Measurements from ENCODE around the gene DISP2. TPM values are rescaled to one million over a fixed set of nuclear protein-coding genes. Genes with fewer than 3 reads are reported as not detected.
A peak's percentile ranks its signal among the peaks of the same experiment; 100 is the strongest.

DISP2 gene
- total and polyA plus RNA-seq, 2 experiments from 2014 or later = 1.3 to 2.2 TPM

DNA sequence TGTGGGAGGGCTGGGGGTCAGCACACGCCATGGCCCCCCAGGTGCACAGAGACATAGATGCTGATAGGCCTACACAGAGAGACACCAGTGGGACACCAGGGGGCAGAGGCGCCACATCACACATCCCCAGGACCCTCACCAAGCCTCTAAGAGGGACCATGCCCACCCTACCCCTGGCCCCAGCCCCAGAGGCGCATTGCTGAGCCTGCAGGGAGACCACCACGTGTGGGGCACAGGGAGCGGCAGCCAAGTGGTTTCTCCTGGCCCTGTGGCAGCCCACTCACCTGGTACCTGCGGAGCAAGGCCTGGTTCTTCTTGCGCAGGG lies 18.4 kb upstream of the DISP2 start:
- no peaks in the 10 kb centered on the region; the same call in 2 of the 3 replicates for H3K36me3 Mint-ChIP-seq (ENCODE audit: low read depth)
- H3K9me2 ChIP-seq (ENCODE audit: insufficient read depth) = no peaks in the 10 kb centered on the region
- H3K79me2 ChIP-seq (replicated peaks; ENCODE audit: insufficient read depth) = no peaks in the 10 kb centered on the region
- H3K4me1 ChIP-seq (ENCODE audit: insufficient read depth) = peaks cover 4% of the 10 kb centered on the region; the same call in 1 of the 2 replicates
- peaks cover 20% of the 10 kb centered on the region for H3K27me3 Mint-ChIP-seq (ENCODE audit: insufficient read depth, low read depth, poor library complexity)
- H3K9me3 Mint-ChIP-seq = no peaks in the 10 kb centered on the region
- H3K4me3 Mint-ChIP-seq = no peak overlapping the region
- no peak overlapping the region for H3K27ac Mint-ChIP-seq
- H2AFZ ChIP-seq = peak overlapping the region; percentile 88
- H3K27ac ChIP-seq (ENCODE audit: low read depth) = no peak overlapping the region
- H3K4me2 ChIP-seq = no peak overlapping the region; the same call in 1 of the 2 replicates
- H3F3A ChIP-seq (replicated peaks; ENCODE audit: low read depth) = no peaks in the 10 kb centered on the region
- H3K4me1 Mint-ChIP-seq = peaks cover 48% of the 10 kb centered on the region
- H3K36me3 ChIP-seq (ENCODE audit: insufficient read depth) = no peaks in the 10 kb centered on the region
- no peaks in the 10 kb centered on the region for H4K20me1 ChIP-seq (replicated peaks; ENCODE audit: insufficient read depth)
- no peak for ATAC-seq
- H3K27me3 ChIP-seq (ENCODE audit: insufficient read depth) = no peaks in the 10 kb centered on the region
- TF ChIP-seq STAT1 (IDR thresholded peaks at IDR 0.05; ENCODE audit: unreplicated experiment) (no peak), CREB1 (CRISPR knock-in tag; IDR thresholded peaks at IDR 0.05; ENCODE audit: low read depth) (no peak)
- TF ChIP-seq, protein P1, sequence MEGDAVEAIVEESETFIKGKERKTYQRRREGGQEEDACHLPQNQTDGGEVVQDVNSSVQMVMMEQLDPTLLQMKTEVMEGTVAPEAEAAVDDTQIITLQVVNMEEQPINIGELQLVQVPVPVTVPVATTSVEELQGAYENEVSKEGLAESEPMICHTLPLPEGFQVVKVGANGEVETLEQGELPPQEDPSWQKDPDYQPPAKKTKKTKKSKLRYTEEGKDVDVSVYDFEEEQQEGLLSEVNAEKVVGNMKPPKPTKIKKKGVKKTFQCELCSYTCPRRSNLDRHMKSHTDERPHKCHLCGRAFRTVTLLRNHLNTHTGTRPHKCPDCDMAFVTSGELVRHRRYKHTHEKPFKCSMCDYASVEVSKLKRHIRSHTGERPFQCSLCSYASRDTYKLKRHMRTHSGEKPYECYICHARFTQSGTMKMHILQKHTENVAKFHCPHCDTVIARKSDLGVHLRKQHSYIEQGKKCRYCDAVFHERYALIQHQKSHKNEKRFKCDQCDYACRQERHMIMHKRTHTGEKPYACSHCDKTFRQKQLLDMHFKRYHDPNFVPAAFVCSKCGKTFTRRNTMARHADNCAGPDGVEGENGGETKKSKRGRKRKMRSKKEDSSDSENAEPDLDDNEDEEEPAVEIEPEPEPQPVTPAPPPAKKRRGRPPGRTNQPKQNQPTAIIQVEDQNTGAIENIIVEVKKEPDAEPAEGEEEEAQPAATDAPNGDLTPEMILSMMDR (conservative IDR thresholded peaks at IDR 0.05; ENCODE audit: low read depth in 2 of 2) = peak; percentile 9 to 68; a peak in 2 of 4 replicates
- H3K4me3 ChIP-seq = no peak overlapping the region
- peak; percentile 32 for DNase-seq (ENCODE audit: low spot score)

DNA sequence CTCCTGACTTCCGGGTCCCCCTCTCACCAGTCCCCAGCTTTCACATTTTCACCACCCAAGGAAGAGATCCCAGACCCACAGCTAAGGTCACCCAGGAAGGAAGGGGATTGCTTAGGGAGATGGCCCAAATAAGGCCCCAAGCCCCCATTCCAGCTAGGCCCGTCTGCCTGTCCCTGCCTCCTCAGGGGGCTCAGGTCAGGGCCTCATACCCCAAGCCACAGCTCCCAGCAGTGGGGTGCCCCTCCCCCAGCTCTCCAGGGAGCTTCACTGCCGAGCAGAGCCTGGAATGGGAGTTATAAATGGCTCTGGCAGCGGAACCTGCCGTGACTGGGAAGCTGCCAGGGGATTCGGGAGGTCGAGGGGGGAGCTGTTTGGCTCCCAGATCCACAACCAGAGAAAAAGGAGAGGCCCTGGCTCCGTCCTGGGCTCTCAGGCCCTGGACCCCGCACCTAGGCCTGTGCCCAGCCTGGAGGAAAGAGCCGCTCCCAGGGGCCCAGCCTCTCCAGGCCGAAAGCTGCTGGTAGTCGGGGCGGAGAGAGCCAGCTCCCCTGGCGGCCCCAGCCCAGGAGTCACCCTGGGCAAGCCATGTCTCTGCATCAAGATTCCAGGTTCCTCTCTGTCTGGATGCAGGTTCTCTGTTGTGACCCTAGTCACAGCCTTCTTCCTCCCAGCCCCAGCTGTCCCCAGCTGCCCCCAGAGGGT lies 17.8 kb upstream of the DISP2 start:
- Histone ChIP-seq H3K4me2 (peak overlapping the region; percentile 38; the same call in 1 of the 2 replicates), H3F3A (replicated peaks; ENCODE audit: low read depth) (no peaks in the 10 kb centered on the region), H3K4me3 (no peak overlapping the region), H3K27ac (ENCODE audit: low read depth) (no peak overlapping the region), H4K20me1 (replicated peaks; ENCODE audit: insufficient read depth) (no peaks in the 10 kb centered on the region), H3K79me2 (replicated peaks; ENCODE audit: insufficient read depth) (no peaks in the 10 kb centered on the region), H3K9me2 (ENCODE audit: insufficient read depth) (no peaks in the 10 kb centered on the region), H3K4me1 (ENCODE audit: insufficient read depth) (peaks cover 4% of the 10 kb centered on the region; the same call in 1 of the 2 replicates), H3K36me3 (ENCODE audit: insufficient read depth) (no peaks in the 10 kb centered on the region), H3K27me3 (ENCODE audit: insufficient read depth) (no peaks in the 10 kb centered on the region), H2AFZ (peak overlapping the region; percentile 88)
- no peak for DNase-seq (ENCODE audit: low spot score)
- H3K9me3 Mint-ChIP-seq = no peaks in the 10 kb centered on the region
- no peak overlapping the region for H3K27ac Mint-ChIP-seq
- peaks cover 47% of the 10 kb centered on the region for H3K4me1 Mint-ChIP-seq
- no peak overlapping the region for H3K4me3 Mint-ChIP-seq
- peak; percentile 12 for ATAC-seq
- no peaks in the 10 kb centered on the region; the same call in 2 of the 3 replicates for H3K36me3 Mint-ChIP-seq (ENCODE audit: low read depth)
- H3K27me3 Mint-ChIP-seq (ENCODE audit: insufficient read depth, low read depth, poor library complexity) = peaks cover 20% of the 10 kb centered on the region
- TF ChIP-seq CREB1 (CRISPR knock-in tag; IDR thresholded peaks at IDR 0.05; ENCODE audit: low read depth) = no peak
- TF ChIP-seq, protein P2, sequence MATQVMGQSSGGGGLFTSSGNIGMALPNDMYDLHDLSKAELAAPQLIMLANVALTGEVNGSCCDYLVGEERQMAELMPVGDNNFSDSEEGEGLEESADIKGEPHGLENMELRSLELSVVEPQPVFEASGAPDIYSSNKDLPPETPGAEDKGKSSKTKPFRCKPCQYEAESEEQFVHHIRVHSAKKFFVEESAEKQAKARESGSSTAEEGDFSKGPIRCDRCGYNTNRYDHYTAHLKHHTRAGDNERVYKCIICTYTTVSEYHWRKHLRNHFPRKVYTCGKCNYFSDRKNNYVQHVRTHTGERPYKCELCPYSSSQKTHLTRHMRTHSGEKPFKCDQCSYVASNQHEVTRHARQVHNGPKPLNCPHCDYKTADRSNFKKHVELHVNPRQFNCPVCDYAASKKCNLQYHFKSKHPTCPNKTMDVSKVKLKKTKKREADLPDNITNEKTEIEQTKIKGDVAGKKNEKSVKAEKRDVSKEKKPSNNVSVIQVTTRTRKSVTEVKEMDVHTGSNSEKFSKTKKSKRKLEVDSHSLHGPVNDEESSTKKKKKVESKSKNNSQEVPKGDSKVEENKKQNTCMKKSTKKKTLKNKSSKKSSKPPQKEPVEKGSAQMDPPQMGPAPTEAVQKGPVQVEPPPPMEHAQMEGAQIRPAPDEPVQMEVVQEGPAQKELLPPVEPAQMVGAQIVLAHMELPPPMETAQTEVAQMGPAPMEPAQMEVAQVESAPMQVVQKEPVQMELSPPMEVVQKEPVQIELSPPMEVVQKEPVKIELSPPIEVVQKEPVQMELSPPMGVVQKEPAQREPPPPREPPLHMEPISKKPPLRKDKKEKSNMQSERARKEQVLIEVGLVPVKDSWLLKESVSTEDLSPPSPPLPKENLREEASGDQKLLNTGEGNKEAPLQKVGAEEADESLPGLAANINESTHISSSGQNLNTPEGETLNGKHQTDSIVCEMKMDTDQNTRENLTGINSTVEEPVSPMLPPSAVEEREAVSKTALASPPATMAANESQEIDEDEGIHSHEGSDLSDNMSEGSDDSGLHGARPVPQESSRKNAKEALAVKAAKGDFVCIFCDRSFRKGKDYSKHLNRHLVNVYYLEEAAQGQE (IDR thresholded peaks at IDR 0.05; ENCODE audit: unreplicated experiment) = no peak
- no peak for TF ChIP-seq JUNB (IDR thresholded peaks at IDR 0.05; ENCODE audit: unreplicated experiment)
- TF ChIP-seq STAT1 (IDR thresholded peaks at IDR 0.05; ENCODE audit: unreplicated experiment) = no peak
- TF ChIP-seq, protein P3, sequence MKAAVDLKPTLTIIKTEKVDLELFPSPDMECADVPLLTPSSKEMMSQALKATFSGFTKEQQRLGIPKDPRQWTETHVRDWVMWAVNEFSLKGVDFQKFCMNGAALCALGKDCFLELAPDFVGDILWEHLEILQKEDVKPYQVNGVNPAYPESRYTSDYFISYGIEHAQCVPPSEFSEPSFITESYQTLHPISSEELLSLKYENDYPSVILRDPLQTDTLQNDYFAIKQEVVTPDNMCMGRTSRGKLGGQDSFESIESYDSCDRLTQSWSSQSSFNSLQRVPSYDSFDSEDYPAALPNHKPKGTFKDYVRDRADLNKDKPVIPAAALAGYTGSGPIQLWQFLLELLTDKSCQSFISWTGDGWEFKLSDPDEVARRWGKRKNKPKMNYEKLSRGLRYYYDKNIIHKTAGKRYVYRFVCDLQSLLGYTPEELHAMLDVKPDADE (IDR thresholded peaks at IDR 0.05) = no peak
- TF ChIP-seq, protein P4, sequence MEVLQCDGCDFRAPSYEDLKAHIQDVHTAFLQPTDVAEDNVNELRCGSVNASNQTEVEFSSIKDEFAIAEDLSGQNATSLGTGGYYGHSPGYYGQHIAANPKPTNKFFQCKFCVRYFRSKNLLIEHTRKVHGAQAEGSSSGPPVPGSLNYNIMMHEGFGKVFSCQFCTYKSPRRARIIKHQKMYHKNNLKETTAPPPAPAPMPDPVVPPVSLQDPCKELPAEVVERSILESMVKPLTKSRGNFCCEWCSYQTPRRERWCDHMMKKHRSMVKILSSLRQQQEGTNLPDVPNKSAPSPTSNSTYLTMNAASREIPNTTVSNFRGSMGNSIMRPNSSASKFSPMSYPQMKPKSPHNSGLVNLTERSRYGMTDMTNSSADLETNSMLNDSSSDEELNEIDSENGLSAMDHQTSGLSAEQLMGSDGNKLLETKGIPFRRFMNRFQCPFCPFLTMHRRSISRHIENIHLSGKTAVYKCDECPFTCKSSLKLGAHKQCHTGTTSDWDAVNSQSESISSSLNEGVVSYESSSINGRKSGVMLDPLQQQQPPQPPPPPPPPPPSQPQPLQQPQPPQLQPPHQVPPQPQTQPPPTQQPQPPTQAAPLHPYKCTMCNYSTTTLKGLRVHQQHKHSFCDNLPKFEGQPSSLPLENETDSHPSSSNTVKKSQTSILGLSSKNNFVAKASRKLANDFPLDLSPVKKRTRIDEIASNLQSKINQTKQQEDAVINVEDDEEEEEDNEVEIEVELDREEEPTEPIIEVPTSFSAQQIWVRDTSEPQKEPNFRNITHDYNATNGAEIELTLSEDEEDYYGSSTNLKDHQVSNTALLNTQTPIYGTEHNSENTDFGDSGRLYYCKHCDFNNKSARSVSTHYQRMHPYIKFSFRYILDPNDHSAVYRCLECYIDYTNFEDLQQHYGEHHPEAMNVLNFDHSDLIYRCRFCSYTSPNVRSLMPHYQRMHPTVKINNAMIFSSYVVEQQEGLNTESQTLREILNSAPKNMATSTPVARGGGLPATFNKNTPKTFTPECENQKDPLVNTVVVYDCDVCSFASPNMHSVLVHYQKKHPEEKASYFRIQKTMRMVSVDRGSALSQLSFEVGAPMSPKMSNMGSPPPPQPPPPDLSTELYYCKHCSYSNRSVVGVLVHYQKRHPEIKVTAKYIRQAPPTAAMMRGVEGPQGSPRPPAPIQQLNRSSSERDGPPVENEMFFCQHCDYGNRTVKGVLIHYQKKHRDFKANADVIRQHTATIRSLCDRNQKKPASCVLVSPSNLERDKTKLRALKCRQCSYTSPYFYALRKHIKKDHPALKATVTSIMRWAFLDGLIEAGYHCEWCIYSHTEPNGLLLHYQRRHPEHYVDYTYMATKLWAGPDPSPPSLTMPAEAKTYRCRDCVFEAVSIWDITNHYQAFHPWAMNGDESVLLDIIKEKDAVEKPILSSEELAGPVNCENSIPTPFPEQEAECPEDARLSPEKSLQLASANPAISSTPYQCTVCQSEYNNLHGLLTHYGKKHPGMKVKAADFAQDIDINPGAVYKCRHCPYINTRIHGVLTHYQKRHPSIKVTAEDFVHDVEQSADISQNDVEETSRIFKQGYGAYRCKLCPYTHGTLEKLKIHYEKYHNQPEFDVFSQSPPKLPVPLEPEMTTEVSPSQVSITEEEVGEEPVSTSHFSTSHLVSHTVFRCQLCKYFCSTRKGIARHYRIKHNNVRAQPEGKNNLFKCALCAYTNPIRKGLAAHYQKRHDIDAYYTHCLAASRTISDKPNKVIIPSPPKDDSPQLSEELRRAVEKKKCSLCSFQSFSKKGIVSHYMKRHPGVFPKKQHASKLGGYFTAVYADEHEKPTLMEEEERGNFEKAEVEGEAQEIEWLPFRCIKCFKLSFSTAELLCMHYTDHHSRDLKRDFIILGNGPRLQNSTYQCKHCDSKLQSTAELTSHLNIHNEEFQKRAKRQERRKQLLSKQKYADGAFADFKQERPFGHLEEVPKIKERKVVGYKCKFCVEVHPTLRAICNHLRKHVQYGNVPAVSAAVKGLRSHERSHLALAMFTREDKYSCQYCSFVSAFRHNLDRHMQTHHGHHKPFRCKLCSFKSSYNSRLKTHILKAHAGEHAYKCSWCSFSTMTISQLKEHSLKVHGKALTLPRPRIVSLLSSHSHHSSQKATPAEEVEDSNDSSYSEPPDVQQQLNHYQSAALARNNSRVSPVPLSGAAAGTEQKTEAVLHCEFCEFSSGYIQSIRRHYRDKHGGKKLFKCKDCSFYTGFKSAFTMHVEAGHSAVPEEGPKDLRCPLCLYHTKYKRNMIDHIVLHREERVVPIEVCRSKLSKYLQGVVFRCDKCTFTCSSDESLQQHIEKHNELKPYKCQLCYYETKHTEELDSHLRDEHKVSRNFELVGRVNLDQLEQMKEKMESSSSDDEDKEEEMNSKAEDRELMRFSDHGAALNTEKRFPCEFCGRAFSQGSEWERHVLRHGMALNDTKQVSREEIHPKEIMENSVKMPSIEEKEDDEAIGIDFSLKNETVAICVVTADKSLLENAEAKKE (CRISPR knock-in tag; IDR thresholded peaks at IDR 0.05) = no peak
- no peak for TF ChIP-seq POLR2AphosphoS5 (IDR thresholded peaks at IDR 0.05; ENCODE audit: low read depth)

Data from GM23338 (cell line).